ENCODE data around the gene CDKN1A. TPM values are rescaled to one million over a fixed set of nuclear protein-coding genes. Genes with fewer than 3 reads are reported as not detected.

CDKN1A gene
- total RNA-seq, 1 experiment from 2014 or later: 75.1 TPM

DNA sequence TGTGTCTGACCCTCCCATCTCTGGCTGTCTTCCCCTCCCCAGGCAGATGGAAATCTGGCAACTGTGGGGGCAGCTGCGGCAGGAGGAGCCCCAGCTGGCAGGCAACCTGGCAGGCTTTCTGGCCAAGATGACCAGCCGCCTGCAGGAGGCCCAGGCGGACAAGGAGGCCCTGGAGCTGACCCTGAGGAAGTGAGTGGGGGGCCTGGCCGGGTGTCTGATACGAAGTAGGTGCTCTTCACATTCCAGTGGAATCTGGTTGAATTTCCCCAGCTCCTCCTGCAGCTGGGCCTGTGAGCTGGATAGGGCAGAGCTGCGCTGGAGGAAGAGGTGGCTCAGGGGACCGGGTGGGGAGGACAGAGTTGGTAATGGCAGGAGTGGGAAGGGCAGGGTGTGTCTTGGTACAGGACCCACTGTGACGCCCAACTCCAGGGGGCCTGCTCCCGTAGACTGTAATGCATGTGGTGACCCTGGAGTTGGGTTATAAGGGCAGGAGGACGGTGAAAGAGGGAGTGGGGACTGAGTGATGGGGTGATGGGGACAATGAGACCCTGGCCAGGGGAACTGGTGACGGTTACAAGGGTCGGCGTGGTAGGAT lies 38.8 kb downstream of the CDKN1A start:
- Mint-ChIP-seq H3K27me3 (ENCODE audit: low read depth) (no peaks in the 10 kb centered on the region), H3K36me3 (no peaks in the 10 kb centered on the region), H3K27ac (no peak overlapping the region), H3K4me3 (no peak overlapping the region), H3K9me3 (no peaks in the 10 kb centered on the region), H3K4me1 (no peaks in the 10 kb centered on the region)
- ChIA-PET CTCF (interaction anchor here (0.5 to 1.5 kb wide), 3 partner anchors 42 to 136 kb away, joined by 3 to 7 read pairs (median 4); no protein-coding TSS in a partner anchor), POLR2A (no interaction called here)
- DNase-seq (ENCODE audit: low spot score) (no peak), ATAC-seq (no peak)
- TF ChIP-seq, protein P1, sequence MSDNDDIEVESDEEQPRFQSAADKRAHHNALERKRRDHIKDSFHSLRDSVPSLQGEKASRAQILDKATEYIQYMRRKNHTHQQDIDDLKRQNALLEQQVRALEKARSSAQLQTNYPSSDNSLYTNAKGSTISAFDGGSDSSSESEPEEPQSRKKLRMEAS (CRISPR knock-in tag; IDR thresholded peaks at IDR 0.05): no peak
- TF ChIP-seq JUN (CRISPR knock-in tag; IDR thresholded peaks at IDR 0.05) (no peak), MYBL2 (CRISPR knock-in tag; IDR thresholded peaks at IDR 0.05) (no peak), CREB1 (CRISPR knock-in tag; IDR thresholded peaks at IDR 0.05) (no peak), ATF1 (CRISPR knock-in tag; IDR thresholded peaks at IDR 0.05) (no peak), ETV6 (CRISPR knock-in tag; IDR thresholded peaks at IDR 0.05) (no peak), TCF7 (CRISPR knock-in tag; IDR thresholded peaks at IDR 0.05; ENCODE audit: low read depth) (no peak), JAZF1 (CRISPR knock-in tag; IDR thresholded peaks at IDR 0.05) (no peak), FOXJ3 (CRISPR knock-in tag; IDR thresholded peaks at IDR 0.05; ENCODE audit: borderline replicate concordance) (no peak)
- TF ChIP-seq, protein P2, sequence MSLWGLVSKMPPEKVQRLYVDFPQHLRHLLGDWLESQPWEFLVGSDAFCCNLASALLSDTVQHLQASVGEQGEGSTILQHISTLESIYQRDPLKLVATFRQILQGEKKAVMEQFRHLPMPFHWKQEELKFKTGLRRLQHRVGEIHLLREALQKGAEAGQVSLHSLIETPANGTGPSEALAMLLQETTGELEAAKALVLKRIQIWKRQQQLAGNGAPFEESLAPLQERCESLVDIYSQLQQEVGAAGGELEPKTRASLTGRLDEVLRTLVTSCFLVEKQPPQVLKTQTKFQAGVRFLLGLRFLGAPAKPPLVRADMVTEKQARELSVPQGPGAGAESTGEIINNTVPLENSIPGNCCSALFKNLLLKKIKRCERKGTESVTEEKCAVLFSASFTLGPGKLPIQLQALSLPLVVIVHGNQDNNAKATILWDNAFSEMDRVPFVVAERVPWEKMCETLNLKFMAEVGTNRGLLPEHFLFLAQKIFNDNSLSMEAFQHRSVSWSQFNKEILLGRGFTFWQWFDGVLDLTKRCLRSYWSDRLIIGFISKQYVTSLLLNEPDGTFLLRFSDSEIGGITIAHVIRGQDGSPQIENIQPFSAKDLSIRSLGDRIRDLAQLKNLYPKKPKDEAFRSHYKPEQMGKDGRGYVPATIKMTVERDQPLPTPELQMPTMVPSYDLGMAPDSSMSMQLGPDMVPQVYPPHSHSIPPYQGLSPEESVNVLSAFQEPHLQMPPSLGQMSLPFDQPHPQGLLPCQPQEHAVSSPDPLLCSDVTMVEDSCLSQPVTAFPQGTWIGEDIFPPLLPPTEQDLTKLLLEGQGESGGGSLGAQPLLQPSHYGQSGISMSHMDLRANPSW (CRISPR knock-in tag; conservative IDR thresholded peaks at IDR 0.05; ENCODE audit: low read depth): no peak
- TF ChIP-seq, protein P3, sequence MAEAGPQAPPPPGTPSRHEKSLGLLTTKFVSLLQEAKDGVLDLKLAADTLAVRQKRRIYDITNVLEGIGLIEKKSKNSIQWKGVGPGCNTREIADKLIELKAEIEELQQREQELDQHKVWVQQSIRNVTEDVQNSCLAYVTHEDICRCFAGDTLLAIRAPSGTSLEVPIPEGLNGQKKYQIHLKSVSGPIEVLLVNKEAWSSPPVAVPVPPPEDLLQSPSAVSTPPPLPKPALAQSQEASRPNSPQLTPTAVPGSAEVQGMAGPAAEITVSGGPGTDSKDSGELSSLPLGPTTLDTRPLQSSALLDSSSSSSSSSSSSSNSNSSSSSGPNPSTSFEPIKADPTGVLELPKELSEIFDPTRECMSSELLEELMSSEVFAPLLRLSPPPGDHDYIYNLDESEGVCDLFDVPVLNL (CRISPR knock-in tag; IDR thresholded peaks at IDR 0.05; ENCODE audit: borderline replicate concordance, low read depth): no peak

DNA sequence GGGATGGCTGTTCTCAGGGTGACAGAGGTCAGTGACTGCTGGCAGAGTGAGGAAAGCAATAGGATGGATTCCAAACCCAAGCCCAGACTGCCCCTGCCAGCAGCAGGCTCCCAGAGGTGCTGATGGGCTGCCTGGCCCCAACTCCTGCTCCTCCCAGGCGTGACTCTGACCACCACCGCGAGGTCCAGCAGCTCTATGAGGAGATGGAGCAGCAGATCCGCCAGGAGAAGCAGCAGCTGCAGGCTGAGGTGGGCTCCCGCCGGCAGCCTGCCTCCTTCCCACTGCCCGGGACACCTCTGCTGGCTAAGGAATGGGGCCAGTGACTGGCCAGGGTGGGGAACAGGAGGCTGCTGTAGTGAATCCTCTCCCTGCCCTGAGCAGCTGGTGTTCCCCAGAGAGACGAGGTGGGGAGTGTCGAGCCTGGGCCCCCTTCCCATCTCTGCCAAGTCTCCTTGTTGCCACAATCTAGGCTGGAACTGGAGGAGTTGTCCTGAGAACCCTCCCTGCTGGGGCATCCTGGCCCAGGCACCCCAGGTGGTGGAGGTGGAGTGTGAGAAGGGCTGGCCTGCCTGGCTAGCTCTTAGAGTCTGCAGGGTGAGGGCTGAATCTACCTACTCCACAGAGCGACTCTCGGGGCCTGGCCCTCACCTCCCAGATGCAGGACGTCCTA lies 39.5 kb downstream of the CDKN1A start:
- no peak overlapping the region for H3K27ac Mint-ChIP-seq
- DNase-seq (ENCODE audit: low spot score) (no peak), ATAC-seq (no peak)
- H3K4me3 Mint-ChIP-seq: no peak overlapping the region
- TF ChIP-seq, protein P4, sequence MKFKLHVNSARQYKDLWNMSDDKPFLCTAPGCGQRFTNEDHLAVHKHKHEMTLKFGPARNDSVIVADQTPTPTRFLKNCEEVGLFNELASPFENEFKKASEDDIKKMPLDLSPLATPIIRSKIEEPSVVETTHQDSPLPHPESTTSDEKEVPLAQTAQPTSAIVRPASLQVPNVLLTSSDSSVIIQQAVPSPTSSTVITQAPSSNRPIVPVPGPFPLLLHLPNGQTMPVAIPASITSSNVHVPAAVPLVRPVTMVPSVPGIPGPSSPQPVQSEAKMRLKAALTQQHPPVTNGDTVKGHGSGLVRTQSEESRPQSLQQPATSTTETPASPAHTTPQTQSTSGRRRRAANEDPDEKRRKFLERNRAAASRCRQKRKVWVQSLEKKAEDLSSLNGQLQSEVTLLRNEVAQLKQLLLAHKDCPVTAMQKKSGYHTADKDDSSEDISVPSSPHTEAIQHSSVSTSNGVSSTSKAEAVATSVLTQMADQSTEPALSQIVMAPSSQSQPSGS (CRISPR knock-in tag; IDR thresholded peaks at IDR 0.05; ENCODE audit: borderline replicate concordance, low read depth): no peak
- TF ChIP-seq FOXJ3 (CRISPR knock-in tag; IDR thresholded peaks at IDR 0.05; ENCODE audit: borderline replicate concordance): no peak
- TF ChIP-seq, protein P5, sequence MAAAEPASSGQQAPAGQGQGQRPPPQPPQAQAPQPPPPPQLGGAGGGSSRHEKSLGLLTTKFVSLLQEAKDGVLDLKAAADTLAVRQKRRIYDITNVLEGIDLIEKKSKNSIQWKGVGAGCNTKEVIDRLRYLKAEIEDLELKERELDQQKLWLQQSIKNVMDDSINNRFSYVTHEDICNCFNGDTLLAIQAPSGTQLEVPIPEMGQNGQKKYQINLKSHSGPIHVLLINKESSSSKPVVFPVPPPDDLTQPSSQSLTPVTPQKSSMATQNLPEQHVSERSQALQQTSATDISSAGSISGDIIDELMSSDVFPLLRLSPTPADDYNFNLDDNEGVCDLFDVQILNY (CRISPR knock-in tag; IDR thresholded peaks at IDR 0.05): no peak
- no peaks in the 10 kb centered on the region for H3K4me1 Mint-ChIP-seq
- H3K9me3 Mint-ChIP-seq: no peaks in the 10 kb centered on the region
- H3K36me3 Mint-ChIP-seq: no peaks in the 10 kb centered on the region
- CTCF ChIA-PET: interaction anchor here (0.5 to 1.5 kb wide), 4 partner anchors 41 to 116 kb away, joined by 3 to 7 read pairs (median 4); no protein-coding TSS in a partner anchor
- POLR2A ChIA-PET: interaction anchor here (0.7 kb wide), 2 partner anchors 46 to 1930 kb away, joined by 3 read pairs; no protein-coding TSS in a partner anchor
- no peaks in the 10 kb centered on the region for H3K27me3 Mint-ChIP-seq (ENCODE audit: low read depth)

DNA sequence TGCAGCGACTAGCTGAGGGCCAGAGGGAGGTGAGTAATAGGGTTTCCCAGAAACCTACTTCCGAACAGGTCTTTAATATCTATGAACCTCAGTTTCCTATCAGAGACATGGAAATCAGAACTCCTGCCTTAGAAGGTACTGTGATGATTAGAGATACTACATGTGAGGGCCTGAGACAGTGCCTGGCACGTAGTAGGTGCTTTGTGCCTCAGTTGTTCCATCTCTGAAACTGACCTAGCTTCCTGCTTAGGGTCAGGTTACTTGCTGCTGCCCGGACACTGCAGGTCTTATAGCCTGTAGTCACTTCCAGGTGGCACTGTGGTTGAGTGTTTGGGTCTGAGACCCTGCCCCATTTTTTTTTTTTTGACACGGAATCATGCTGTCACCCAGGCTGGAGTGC lies 40.0 kb downstream of the CDKN1A start:
- H3K4me1 Mint-ChIP-seq: no peaks in the 10 kb centered on the region
- CTCF ChIA-PET: interaction anchor here (0.6 to 1.5 kb wide), 3 partner anchors 41 to 104 kb away, joined by 3 to 5 read pairs (median 4); no protein-coding TSS in a partner anchor
- H3K27me3 Mint-ChIP-seq (ENCODE audit: low read depth): no peaks in the 10 kb centered on the region
- POLR2A ChIA-PET: interaction anchor here (0.7 kb wide), 2 partner anchors 46 to 1929 kb away, joined by 3 read pairs; no protein-coding TSS in a partner anchor
- H3K36me3 Mint-ChIP-seq: no peaks in the 10 kb centered on the region
- no peaks in the 10 kb centered on the region for H3K9me3 Mint-ChIP-seq
- no peak overlapping the region for H3K27ac Mint-ChIP-seq
- no peak overlapping the region for H3K4me3 Mint-ChIP-seq
- DNase-seq (ENCODE audit: low spot score) (no peak), ATAC-seq (no peak)
- TF ChIP-seq MYBL2 (CRISPR knock-in tag; IDR thresholded peaks at IDR 0.05) (no peak), JUN (CRISPR knock-in tag; IDR thresholded peaks at IDR 0.05) (no peak), HMGA2 (CRISPR knock-in tag; IDR thresholded peaks at IDR 0.05) (no peak), NR2C2 (CRISPR knock-in tag; IDR thresholded peaks at IDR 0.05) (no peak)
- TF ChIP-seq, protein P6, sequence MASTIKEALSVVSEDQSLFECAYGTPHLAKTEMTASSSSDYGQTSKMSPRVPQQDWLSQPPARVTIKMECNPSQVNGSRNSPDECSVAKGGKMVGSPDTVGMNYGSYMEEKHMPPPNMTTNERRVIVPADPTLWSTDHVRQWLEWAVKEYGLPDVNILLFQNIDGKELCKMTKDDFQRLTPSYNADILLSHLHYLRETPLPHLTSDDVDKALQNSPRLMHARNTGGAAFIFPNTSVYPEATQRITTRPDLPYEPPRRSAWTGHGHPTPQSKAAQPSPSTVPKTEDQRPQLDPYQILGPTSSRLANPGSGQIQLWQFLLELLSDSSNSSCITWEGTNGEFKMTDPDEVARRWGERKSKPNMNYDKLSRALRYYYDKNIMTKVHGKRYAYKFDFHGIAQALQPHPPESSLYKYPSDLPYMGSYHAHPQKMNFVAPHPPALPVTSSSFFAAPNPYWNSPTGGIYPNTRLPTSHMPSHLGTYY (CRISPR knock-in tag; IDR thresholded peaks at IDR 0.05): no peak
- TF ChIP-seq, protein P7, sequence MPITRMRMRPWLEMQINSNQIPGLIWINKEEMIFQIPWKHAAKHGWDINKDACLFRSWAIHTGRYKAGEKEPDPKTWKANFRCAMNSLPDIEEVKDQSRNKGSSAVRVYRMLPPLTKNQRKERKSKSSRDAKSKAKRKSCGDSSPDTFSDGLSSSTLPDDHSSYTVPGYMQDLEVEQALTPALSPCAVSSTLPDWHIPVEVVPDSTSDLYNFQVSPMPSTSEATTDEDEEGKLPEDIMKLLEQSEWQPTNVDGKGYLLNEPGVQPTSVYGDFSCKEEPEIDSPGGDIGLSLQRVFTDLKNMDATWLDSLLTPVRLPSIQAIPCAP (CRISPR knock-in tag; IDR thresholded peaks at IDR 0.05): no peak
- TF ChIP-seq, protein P8, sequence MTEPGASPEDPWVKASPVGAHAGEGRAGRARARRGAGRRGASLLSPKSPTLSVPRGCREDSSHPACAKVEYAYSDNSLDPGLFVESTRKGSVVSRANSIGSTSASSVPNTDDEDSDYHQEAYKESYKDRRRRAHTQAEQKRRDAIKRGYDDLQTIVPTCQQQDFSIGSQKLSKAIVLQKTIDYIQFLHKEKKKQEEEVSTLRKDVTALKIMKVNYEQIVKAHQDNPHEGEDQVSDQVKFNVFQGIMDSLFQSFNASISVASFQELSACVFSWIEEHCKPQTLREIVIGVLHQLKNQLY (CRISPR knock-in tag; IDR thresholded peaks at IDR 0.05): no peak
- TF ChIP-seq, protein P9, sequence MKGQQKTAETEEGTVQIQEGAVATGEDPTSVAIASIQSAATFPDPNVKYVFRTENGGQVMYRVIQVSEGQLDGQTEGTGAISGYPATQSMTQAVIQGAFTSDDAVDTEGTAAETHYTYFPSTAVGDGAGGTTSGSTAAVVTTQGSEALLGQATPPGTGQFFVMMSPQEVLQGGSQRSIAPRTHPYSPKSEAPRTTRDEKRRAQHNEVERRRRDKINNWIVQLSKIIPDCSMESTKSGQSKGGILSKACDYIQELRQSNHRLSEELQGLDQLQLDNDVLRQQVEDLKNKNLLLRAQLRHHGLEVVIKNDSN (CRISPR knock-in tag; IDR thresholded peaks at IDR 0.05): no peak

Data from WTC11 (cell line).